Forelimb muscle (tissue), 1 donor: ENCODE data around the gene CNDP1. TPM values are rescaled to one million over a fixed set of nuclear protein-coding genes. Genes with fewer than 3 reads are reported as not detected.
A peak's percentile ranks its signal among the peaks of the same experiment; 100 is the strongest.
"Not testable (repeated sequence)": the region's sequence is repeated elsewhere in the genome, so short reads cannot be mapped to it uniquely, and the experiment has no call there.

Experiments used
- DNase-seq: peaks from one replicate; pipeline ENCODE4 v3.0.0-alpha.2; 2013; ENCODE audit warnings: low read depth
- polyA plus RNA-seq: library from polyadenylated mRNA; unstranded; fragments of 120-200 nt; gene quantifications from one replicate; pipeline ENCODE4 v1.2.1, GENCODE V29; 2013; ENCODE audit not compliant: insufficient read length

Gene CNDP1
- polyA plus RNA-seq, 1 donor: 0.13 TPM

- no peak for DNase-seq
These were observed 11.7 kb downstream of the CNDP1 start for GRCh38 chr18:74546007-74546406.

- no peak for DNase-seq
These were observed 12.6 kb downstream of the CNDP1 start for GRCh38 chr18:74546751-74547530.

- DNase-seq: no peak
These were observed 13.6 kb downstream of the CNDP1 start for GRCh38 chr18:74547860-74548259.

GRCh38 chr18:74549591-74550104, 15.3 kb downstream of the CNDP1 start:
- DNase-seq: no peak

- no peak for DNase-seq
These were observed 16.6 kb downstream of the CNDP1 start for GRCh38 chr18:74550886-74551285.

- no peak for DNase-seq
These were observed 17.2 kb downstream of the CNDP1 start for GRCh38 chr18:74551452-74551851.

- DNase-seq: peak; percentile 82
These were observed 17.7 kb downstream of the CNDP1 start for GRCh38 chr18:74551936-74552555.

- no peak for DNase-seq
These were observed 21.8 kb downstream of the CNDP1 start for GRCh38 chr18:74556126-74556525.

GRCh38 chr18:74558096-74558495, 23.8 kb downstream of the CNDP1 start:
- no peak for DNase-seq

GRCh38 chr18:74562131-74562730, 27.9 kb downstream of the CNDP1 start:
- no peak for DNase-seq

- no peak for DNase-seq
These were observed 28.5 kb downstream of the CNDP1 start for GRCh38 chr18:74562775-74563174.

- DNase-seq: no peak
These were observed 29.7 kb downstream of the CNDP1 start for GRCh38 chr18:74563999-74564398.

GRCh38 chr18:74565164-74565563, 30.9 kb downstream of the CNDP1 start:
- DNase-seq: not testable (repeated sequence)

- DNase-seq: not testable (repeated sequence)
These were observed 31.7 kb downstream of the CNDP1 start for GRCh38 chr18:74565993-74566392.

GRCh38 chr18:74567822-74568221, 33.5 kb downstream of the CNDP1 start:
- DNase-seq: no peak

- DNase-seq: no peak
These were observed 35.1 kb downstream of the CNDP1 start for GRCh38 chr18:74569401-74569800.

GRCh38 chr18:74570266-74570665, 36.0 kb downstream of the CNDP1 start:
- no peak for DNase-seq

- DNase-seq: no peak
These were observed 37.8 kb downstream of the CNDP1 start for GRCh38 chr18:74571895-74572680.

GRCh38 chr18:74573053-74573452, 38.8 kb downstream of the CNDP1 start:
- DNase-seq: no peak

GRCh38 chr18:74574916-74575315, 40.6 kb downstream of the CNDP1 start:
- no peak for DNase-seq

- DNase-seq: no peak
These were observed 42.7 kb downstream of the CNDP1 start for GRCh38 chr18:74577019-74577418.

GRCh38 chr18:74579496-74580065, 45.3 kb downstream of the CNDP1 start:
- DNase-seq: no peak
